Epithelial cell of esophagus (primary cell): Measurements from ENCODE around the gene SPTBN1.
A peak's percentile ranks its signal among the peaks of the same experiment; 100 is the strongest.

ENCODE experiments used
- DNase-seq: peaks from one replicate; pipeline ENCODE4 v3.0.0; 2010; ENCODE audit warnings: low read depth
- H3K4me3 ChIP-seq: 2 replicates; pipeline ENCODE4 v1.5.1; 2011; ENCODE audit warnings: mild to moderate bottlenecking, low read length, control low read depth
- CTCF ChIP-seq: IDR thresholded peaks from 2 replicates; pipeline ENCODE4 v1.5.1; 2011; ENCODE audit warnings: low read depth, mild to moderate bottlenecking, low read length, control low read depth, inconsistent platforms; ENCODE audit not compliant: insufficient read depth; ENCODE audit errors: missing control alignments

SPTBN1 gene

DNA sequence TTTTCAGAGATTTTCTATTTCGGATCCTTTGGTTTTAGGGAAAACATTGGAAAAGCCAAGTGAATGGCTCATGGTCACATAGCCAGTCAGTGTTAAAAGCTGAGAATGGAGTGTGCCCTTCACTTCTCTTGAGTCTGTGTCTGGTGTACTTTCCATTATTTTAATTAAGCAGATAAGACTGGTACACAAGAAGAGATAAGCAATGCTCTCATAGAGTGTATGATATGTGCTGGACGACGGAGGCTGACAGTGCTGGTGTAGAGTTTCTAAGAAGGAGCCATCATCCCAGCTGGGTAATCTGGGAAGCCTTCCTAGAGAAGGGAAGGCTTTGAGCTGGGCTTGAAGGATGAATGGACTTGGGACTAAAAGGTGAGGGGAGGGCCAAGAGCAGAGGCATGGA, 93.3 kb downstream of the SPTBN1 start:
- DNase-seq = no peak
- H3K4me3 ChIP-seq = no peak overlapping the region
- no peak for TF ChIP-seq CTCF

- TF ChIP-seq CTCF = no peak
- no peak for DNase-seq
- H3K4me3 ChIP-seq = no peak overlapping the region
These were observed 93.9 kb downstream of the SPTBN1 start for GRCh38 chr2:54549917-54550518.

GRCh38 chr2:54550547-54550946, 94.4 kb downstream of the SPTBN1 start:
- TF ChIP-seq CTCF = no peak
- DNase-seq = no peak
- H3K4me3 ChIP-seq = no peak overlapping the region

- no peak overlapping the region for H3K4me3 ChIP-seq
- no peak for DNase-seq
- no peak for TF ChIP-seq CTCF
These were observed 95.1 kb downstream of the SPTBN1 start for GRCh38 chr2:54551123-54551756.

DNA sequence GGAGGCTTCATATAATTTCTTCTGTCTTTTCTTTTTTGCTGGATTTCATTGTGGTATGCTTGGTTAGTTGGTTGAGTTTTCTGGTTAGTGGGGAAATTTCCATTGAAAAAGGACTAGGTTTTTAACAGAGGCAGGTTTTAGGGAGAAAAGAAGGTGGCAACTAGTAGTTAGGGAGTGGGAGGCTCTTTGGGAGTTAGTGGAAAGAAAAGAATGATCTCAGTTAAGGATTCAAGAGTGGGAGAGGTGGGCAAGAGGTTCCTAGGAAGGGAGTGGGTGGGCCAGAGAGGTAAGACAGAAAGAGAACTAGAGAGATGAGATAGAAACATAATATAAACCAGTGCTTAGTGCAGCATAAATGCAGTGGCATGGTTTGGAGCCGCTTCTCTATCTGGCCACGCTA, 96.9 kb downstream of the SPTBN1 start:
- no peak for TF ChIP-seq CTCF
- no peak for DNase-seq
- H3K4me3 ChIP-seq = no peak overlapping the region

DNA sequence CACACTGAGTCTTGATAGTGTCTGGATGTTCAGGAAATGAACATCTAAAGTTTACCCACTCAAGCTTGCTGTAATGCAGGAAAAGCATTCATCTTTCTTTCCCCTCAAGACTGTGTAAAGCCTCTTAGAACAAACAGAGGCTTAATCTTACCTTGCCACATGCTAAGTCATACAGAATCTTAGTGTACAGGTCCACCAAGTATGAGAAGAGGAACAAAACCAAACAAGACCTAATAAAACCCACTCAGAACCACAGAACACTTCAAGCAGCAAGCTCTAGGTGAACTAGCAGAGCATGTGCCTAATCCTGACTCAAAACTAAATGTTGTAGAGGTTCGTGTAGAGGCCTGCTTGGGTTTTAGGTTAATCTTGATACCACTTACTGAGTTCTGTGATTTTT, 97.6 kb downstream of the SPTBN1 start:
- no peak for TF ChIP-seq CTCF
- no peak overlapping the region for H3K4me3 ChIP-seq
- DNase-seq = no peak

DNA sequence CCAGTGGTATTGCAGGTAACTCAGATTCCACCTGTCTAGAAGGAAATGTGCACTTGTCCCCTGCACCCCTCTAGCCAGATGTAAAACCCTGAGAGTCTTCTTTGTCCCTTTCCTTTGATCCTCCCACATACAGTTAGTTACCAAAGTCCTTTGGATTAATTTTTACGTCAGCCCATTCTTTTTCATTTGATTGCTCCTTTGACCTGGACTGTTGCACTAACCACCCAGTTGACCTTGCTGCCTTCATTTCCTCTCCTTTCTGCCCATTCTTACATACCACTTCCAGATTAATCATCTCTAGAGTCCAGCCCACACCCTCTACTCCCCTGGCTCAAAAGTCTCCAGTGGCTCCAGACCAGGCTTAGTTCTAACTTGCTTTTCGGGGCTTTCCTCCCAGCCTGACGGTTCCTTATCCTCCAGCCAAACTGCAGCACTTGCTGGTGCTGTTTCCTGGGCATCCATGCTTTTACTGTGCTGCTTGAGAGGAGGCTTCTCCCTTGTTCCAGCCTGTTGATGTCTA, 99.3 kb downstream of the SPTBN1 start:
- TF ChIP-seq CTCF = no peak
- no peak overlapping the region for H3K4me3 ChIP-seq
- DNase-seq = peak; percentile 45
